ENCODE measurements around the gene TMEM132D.

Gene TMEM132D

GRCh38 chr12:129136694-129137325 lies 767.0 kb downstream of the TMEM132D start:
- H3K4me3 ChIP-seq (ENCODE audit: low read depth, low read length): no peak overlapping the region
- H3K9me3 ChIP-seq (ENCODE audit: control insufficient read depth, insufficient read depth, low read depth, low read length): no peaks in the 10 kb centered on the region
- H3K27ac ChIP-seq (ENCODE audit: extremely low read depth, low read depth, low read length): no peak overlapping the region
- no peaks in the 10 kb centered on the region for H3K36me3 ChIP-seq (ENCODE audit: control insufficient read depth in 2 of 2, insufficient read depth in 1 of 2, low read length in 2 of 2)
- ChIA-PET POLR2A (no interaction called here), CTCF (interaction anchor here (0.6 kb wide), 1 partner anchor 39 kb away, joined by 3 read pairs; no protein-coding TSS in a partner anchor)
- no peaks in the 10 kb centered on the region for H3K4me1 ChIP-seq (ENCODE audit: control insufficient read depth, insufficient read depth, low read length)
- no peak for TF ChIP-seq ZNF214 (tag by site-specific recombination; IDR thresholded peaks at IDR 0.05; ENCODE audit: borderline replicate concordance)
- TF ChIP-seq, protein P1, sequence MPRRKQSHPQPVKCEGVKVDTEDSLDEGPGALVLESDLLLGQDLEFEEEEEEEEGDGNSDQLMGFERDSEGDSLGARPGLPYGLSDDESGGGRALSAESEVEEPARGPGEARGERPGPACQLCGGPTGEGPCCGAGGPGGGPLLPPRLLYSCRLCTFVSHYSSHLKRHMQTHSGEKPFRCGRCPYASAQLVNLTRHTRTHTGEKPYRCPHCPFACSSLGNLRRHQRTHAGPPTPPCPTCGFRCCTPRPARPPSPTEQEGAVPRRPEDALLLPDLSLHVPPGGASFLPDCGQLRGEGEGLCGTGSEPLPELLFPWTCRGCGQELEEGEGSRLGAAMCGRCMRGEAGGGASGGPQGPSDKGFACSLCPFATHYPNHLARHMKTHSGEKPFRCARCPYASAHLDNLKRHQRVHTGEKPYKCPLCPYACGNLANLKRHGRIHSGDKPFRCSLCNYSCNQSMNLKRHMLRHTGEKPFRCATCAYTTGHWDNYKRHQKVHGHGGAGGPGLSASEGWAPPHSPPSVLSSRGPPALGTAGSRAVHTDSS (tag by site-specific recombination; IDR thresholded peaks at IDR 0.05): peak; percentile 93
- TF ChIP-seq ZNF148 (tag by site-specific recombination; IDR thresholded peaks at IDR 0.05; ENCODE audit: borderline replicate concordance): 0 out of 2 replicates have a peak, but pooled peaks have one; percentile 16
- TF ChIP-seq ZNF621 (tag by site-specific recombination; IDR thresholded peaks at IDR 0.05): 0 out of 2 replicates have a peak, but pooled peaks have one; percentile 15

GRCh38 chr12:129127771-129128170 lies 776.1 kb downstream of the TMEM132D start:
- Histone ChIP-seq H3K4me1 (ENCODE audit: control insufficient read depth, insufficient read depth, low read length) (no peaks in the 10 kb centered on the region), H3K9me3 (ENCODE audit: control insufficient read depth, insufficient read depth, low read depth, low read length) (no peaks in the 10 kb centered on the region)

More at GRCh38 chr12:129127771-129128170, 776.1 kb downstream of the TMEM132D start:
- Histone ChIP-seq H3K4me3 (ENCODE audit: low read depth, low read length) (no peak overlapping the region), H3K27ac (ENCODE audit: extremely low read depth, low read depth, low read length) (no peak overlapping the region), H3K36me3 (ENCODE audit: control insufficient read depth in 2 of 2, insufficient read depth in 1 of 2, low read length in 2 of 2) (no peaks in the 10 kb centered on the region)
- ChIA-PET POLR2A (no interaction called here), CTCF (no interaction called here)
- TF ChIP-seq, protein P2, sequence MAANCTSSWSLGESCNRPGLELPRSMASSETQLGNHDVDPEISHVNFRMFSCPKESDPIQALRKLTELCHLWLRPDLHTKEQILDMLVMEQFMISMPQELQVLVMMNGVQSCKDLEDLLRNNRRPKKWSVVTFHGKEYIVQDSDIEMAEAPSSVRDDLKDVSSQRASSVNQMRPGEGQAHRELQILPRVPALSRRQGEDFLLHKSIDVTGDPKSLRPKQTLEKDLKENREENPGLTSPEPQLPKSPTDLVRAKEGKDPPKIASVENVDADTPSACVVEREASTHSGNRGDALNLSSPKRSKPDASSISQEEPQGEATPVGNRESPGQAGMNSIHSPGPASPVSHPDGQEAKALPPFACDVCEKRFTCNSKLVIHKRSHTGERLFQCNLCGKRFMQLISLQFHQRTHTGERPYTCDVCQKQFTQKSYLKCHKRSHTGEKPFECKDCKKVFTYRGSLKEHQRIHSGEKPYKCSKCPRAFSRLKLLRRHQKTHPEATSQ (tag by site-specific recombination; IDR thresholded peaks at IDR 0.05): no peak
- TF ChIP-seq ZNF169 (tag by site-specific recombination; IDR thresholded peaks at IDR 0.05) (no peak), SCRT2 (tag by site-specific recombination; IDR thresholded peaks at IDR 0.05) (no peak), ZNF324 (tag by site-specific recombination; IDR thresholded peaks at IDR 0.05) (no peak), ZNF341 (tag by site-specific recombination; IDR thresholded peaks at IDR 0.05; ENCODE audit: low read depth) (no peak), ZNF433 (tag by site-specific recombination; IDR thresholded peaks at IDR 0.05; ENCODE audit: low read depth) (no peak), ZNF555 (tag by site-specific recombination; conservative IDR thresholded peaks at IDR 0.05) (no peak), KLF1 (tag by site-specific recombination; IDR thresholded peaks at IDR 0.05) (no peak), REPIN1 (tag by site-specific recombination; IDR thresholded peaks at IDR 0.05; ENCODE audit: low read depth) (no peak), PRDM2 (tag by site-specific recombination; IDR thresholded peaks at IDR 0.05; ENCODE audit: borderline replicate concordance) (no peak), SP7 (tag by site-specific recombination; IDR thresholded peaks at IDR 0.05) (no peak), ZBTB1 (tag by site-specific recombination; IDR thresholded peaks at IDR 0.05) (no peak)
- TF ChIP-seq, protein P3, sequence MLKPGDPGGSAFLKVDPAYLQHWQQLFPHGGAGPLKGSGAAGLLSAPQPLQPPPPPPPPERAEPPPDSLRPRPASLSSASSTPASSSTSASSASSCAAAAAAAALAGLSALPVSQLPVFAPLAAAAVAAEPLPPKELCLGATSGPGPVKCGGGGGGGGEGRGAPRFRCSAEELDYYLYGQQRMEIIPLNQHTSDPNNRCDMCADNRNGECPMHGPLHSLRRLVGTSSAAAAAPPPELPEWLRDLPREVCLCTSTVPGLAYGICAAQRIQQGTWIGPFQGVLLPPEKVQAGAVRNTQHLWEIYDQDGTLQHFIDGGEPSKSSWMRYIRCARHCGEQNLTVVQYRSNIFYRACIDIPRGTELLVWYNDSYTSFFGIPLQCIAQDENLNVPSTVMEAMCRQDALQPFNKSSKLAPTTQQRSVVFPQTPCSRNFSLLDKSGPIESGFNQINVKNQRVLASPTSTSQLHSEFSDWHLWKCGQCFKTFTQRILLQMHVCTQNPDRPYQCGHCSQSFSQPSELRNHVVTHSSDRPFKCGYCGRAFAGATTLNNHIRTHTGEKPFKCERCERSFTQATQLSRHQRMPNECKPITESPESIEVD (tag by site-specific recombination; IDR thresholded peaks at IDR 0.05): no peak

All from HEK293 (cell line).